HCT116 (cell line): ENCODE measurements around the gene TALDO1.

Source experiments
- CTCF ChIP-seq, 3 experiments: fragments of 200-600 bp in 1 of 3; sonication (generic) in 1 of 3; IDR thresholded peaks in 2 of 3; conservative IDR thresholded peaks in 1 of 3; 2 replicates each; pipeline ENCODE4 v1.5.1; 2012 to 2017; ENCODE audit warnings: low read depth in 2 of 3, low read length in 2 of 3, antibody characterized with exemption in 1 of 3, borderline replicate concordance in 1 of 3, control low read depth in 1 of 3, mild to moderate bottlenecking in 1 of 3, mixed read lengths in 1 of 3, mixed run types in 1 of 3, moderate library complexity in 1 of 3; ENCODE audit not compliant: insufficient read depth in 1 of 3
- JUND ChIP-seq: IDR thresholded peaks from 2 replicates; pipeline ENCODE4 v1.6.1; 2012

- TF ChIP-seq JUND (no peak), CTCF (IDR thresholded peaks at IDR 0.05 in 2 of 3, conservative IDR thresholded peaks at IDR 0.05 in 1 of 3; ENCODE audit: borderline replicate concordance in 1 of 3, insufficient read depth in 1 of 3, low read depth in 2 of 3, low read length in 2 of 3) (no peak)
Measured at GRCh38 chr11:812390-812789, 65.1 kb downstream of the TALDO1 start.
